Dermis microvascular lymphatic vessel endothelial cell (primary cell): ENCODE data around the gene PTEN. TPM values are rescaled to one million over a fixed set of nuclear protein-coding genes. Genes with fewer than 3 reads are reported as not detected.

Experiments used
- DNase-seq, 2 donors: peaks; one replicate each; pipeline versions ENCODE4 v3.0.0 to v3.0.0-alpha.2; 2010; ENCODE audit warnings: low read depth in 2 of 2
- total RNA-seq: library from RNA; depleted of rRNA; stranded (reverse); fragments of >200 nt; gene quantifications from 2 replicates; pipeline ENCODE4 v1.2.1, GENCODE V29; 2014

PTEN gene
- total RNA-seq, 1 donor from 2014 or later = 72.5 TPM

DNA sequence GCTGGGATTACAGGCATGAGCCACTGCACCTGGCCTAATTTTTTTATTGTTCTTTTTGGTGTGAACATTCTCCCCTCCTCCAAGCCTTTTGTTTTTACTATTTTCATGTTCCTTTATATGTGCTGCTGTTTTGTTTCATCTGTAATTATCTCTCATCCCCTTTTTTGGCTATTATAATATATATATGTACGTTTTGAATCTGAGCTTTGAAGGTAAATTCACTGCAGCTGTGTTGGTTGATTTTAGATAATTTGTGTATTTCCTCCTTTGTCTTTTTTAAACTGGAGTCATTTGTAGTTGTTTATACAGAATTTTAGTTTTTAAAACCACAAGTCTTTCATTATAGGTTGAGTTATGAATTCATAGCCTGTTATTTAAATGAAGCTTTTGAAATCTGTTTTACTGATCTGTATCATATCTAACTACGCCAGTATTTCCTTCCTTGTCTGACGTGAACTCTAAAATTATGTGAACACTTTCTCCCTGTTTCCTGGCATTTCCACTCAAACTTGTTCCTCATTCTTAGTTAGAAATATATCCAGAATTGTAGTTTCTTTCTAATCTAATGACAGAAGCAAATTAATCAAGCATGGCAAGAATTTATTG, 54.9 kb downstream of the PTEN start:
- DNase-seq = peak; percentile 67 to 75

DNA sequence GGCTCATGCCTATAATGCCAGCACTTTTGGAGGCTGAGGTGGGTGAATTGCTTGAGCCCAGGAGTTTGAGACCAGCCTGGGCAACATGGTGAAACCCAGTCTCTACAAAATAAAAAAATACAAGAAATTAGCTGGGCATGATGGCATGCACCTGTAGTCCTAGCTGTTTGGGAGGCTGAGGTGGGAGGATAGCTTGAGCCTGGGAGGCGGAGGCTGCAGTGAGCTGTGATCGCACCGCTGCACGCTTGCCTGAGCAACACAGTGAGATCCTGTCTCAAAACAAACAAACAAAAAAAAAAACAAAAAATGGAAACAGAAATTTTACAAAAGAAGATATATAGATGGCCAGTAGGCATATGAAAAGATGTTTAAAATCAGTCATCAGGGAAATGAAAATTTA, 57.1 kb downstream of the PTEN start:
- no peak for DNase-seq

DNA sequence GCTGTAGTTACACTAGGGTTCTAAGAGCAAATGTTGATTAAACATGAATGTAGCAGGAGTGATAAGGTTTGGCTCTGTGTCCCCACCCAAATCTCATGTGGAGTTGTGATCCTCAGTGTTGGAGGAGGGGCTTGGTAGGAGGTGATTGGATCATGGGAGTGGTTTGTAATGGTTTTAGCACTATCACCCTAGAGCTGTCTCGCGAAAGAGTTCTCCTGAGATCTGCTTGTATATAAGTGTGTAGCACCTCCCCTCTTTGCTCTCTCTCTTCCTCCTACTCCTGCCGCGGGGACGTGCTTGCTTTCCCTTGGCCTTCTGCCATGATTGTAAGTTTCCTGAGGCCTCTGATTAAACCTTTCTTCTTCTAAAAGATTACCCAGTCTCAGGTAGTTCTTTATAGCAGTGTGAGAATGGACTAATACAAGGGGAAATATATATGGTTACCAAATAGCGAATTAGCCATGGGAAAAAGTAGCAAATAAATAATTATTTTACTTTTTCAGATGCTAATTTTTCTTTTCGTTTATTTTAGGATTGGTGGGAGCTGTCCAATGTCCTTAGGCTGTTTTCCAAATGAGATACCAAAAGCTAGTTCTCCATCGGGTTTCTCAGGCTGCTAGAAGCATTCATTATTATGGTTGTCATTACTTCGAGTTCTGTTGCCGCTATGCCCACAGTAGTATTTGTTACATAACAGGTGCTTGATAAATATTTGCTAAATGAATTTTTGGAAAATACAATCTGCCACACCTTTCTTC, 58.7 kb downstream of the PTEN start:
- no peak for DNase-seq

DNA sequence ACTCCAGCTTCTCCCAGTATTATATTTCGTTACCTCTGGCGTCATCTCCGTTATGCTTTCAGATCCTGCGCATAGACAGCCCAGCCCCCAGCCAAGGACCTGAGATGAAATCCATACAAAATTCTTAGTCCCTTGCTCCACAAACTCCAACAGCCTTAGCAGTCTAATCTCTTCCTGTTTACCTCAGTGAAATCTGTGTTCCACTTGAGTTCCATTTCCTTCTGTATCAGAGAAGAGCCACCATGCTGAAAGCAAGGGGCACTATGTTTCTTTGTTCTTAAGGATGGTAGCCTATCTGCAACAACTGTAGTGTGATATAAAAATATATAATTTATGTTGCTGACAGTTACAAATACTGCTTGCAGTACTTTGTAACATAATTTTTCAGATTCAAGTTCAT, 59.8 kb downstream of the PTEN start:
- no peak for DNase-seq

DNA sequence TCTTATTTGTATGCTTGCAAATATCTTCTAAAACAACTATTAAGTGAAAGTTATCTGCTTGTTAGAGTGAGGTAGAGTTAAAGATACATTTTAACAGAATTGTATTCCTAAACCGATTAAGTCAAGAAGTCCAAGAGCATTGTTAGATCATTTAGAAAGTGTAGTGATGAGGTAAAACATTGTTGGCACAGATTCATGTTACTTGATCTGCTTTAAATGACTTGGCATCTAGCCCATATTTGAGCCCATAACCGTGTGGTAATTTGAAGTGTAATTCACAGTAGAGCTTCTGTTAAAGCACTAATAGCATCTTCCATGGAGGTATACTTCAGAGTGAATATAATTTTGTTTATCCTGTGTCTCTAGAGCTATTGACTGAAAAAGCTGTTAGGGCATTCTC, 62.1 kb downstream of the PTEN start:
- DNase-seq = peak; percentile 48 to 83

DNA sequence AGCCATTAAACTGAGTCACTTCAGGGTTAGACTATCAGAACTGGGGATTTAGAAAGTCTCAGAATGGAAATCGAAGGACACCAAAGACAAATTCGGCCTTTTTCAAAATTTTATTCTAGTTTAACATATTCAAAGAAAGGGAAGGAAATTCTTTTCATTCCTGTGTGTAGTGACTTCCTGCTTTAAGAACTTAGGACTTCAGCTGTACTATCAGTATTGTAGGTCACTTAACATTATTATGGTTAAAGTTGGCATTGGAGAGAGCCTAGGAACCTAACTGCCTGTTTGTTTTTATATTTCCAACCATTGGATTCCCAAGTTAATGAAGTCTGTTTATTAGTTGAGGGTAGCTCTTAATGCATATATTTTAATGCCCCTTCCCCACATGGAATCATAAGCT, 63.7 kb downstream of the PTEN start:
- DNase-seq = peak in 1 of 2 donors; percentile 47

DNA sequence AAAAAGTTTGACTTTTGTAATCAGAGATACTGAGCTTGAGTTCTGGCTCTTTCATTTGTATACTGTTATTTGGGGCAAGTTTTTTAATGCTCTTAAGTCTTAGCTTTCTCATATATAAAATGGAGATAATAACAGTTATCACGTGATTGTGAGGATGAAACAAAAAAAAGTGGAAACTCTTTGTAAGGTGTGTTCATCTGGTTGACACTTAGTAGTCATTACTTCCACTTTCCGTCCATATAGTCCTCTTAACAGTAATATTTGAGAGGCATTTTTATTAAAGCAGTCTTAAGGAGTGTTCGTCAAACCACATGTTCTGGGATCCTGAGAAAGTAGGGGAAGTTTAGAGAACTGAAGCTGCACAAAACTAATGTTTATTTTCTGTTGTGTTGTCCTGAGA, 65.6 kb downstream of the PTEN start:
- no peak for DNase-seq

DNA sequence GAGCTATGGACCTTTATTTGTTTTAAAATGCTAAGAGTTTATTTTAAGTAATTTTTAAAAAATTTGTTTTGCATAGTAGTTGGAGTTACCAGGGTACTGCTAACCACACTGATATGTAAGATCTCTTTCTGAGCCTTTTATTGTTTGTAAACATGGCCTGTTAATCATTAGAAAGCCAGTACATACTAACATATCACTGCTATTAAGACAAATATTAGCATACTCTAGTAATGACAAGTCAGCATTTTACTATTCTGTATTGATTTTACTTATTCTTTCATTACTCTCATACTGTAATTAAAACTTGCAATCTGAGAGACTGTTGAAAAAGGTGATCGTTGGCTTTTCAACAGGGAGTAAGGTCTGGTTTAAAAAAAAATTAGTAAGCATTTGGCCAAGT, 66.7 kb downstream of the PTEN start:
- DNase-seq = no peak

DNA sequence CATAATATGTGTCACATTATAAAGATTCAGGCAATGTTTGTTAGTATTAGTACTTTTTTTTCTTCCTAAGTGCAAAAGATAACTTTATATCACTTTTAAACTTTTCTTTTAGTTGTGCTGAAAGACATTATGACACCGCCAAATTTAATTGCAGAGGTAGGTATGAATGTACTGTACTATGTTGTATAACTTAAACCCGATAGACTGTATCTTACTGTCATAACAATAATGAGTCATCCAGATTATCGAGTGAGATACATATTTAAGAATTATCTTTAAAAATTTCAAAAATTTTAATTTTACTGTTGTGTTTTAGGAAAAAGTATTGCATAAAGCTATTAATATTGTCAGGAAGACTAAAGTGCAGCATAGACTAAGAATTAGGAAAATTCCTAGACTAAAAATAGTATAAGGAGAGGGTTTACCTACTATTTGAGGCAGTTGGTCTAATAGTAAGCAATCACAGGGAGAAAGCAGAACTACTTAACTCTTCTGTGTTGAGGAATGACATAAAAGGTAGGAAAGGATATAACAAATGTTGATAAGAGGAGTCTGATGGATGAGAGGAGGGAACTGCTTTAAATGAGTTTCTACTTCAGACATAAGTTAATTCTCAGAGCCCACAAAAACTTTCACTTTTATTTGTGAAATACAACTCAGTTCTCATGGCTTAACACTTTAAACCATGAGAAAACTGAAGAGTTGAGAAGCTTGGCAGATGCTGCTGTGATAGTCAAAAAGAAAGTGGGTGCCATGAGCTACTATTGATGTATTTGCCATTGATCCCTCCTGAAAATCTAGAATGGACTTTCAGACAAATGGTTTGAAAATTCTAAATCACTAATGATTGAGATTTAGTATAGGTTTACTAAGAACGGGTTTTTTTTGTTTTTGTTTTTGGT, 67.8 kb downstream of the PTEN start:
- DNase-seq = no peak

DNA sequence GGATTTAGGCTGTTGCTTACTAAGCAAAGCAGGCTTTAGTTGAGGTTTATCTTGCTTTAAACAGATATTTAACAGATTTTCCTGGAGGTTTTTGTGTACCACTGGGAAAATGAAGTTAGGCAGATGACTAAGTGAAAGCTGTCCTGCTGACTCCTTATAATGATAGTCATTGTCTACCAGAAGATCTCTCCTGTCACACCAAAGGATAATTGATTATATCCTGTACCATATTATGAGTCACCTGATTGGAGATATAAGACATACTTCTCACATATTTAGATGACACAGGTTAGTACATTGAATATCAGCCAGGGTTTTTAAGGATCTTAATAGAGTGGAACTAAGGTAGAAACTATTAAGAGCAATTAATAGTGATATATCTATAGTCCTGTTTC, 68.4 kb downstream of the PTEN start:
- DNase-seq = peak in 1 of 2 donors; percentile 42

DNA sequence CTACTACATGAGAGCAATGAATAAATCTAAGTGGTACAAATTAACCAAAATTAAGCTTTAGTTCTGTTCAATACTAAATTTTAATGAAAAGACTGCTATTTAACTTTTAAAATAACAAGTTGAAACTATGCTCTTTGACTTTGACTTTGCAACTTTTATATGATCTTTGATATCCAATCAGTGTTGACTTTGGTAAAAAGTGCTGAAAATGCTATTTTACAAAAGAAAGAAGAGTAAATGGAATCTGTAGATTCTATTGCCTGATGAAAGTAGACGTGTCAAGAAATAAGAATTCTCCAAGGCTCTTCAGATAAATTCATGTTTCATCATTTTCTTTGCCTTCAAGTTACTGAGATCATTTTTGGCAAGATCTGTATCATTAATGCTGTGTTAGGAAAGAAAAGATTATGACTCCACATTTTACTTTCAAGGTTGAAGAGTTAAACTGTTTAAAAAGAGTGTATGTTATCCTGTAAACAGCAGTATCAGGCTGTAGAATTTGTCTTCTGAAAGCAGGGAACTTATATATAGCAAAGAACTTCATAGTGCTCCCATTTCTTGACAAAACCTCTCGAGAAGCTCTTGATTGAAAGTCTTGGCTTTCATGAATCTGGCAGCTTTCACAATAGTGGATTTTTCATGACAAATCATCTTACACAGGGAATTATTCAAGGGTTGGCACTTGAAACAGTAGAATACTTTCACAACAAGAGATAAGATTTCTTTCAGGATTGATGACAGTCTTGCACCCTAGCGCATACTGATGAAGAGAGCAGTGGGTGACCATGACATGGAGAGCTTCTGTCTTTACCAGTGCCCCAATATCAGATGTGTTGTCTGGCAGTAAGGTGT, 72.1 kb downstream of the PTEN start:
- DNase-seq = no peak

DNA sequence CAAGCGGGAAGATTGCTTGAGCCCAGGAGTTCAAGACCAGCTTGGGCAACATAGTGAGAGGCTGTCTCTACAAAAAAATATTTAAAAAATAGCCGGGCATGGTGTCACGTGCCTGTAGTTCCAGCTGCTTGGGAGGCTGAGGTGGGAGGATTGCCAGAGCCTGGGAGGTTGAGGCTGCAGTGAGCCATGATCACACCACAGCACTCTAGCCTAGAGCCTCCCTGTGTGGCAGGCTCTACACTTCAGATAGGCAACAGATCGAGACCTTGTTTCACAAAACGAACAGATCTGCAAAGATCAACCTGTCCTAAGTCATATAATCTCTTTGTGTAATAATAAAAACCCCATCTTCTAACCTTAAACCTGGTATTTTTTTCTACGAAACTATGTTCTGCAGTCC, 76.8 kb downstream of the PTEN start:
- no peak for DNase-seq

DNA sequence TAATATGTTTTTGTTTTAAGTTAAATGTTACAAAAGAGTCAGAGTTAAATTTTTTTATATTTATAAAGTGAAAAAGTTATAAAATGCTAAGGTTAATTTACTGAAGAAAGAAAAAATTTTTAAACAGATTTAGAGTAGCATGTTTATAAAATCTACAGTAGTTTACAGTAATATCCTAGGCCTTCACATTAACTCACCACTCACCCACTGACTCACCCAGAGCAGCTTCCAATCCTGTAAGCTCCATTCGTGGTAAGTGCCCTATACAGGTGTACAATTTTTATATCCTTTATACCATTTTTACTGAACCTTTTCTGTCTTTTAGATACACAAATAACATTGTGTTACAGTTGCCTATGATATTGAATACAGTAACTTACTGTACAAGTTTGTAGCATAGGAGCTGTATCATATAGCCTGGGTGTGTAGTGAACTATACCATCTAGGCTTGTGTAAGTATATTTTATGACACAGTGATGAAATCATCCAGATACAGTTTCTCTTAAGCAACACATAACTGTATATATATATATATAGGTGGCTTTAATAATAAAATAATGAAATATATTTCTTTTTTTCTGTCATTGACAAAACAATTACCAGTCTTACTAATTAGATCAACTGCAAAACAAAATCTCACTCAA, 79.6 kb downstream of the PTEN start:
- no peak for DNase-seq

DNA sequence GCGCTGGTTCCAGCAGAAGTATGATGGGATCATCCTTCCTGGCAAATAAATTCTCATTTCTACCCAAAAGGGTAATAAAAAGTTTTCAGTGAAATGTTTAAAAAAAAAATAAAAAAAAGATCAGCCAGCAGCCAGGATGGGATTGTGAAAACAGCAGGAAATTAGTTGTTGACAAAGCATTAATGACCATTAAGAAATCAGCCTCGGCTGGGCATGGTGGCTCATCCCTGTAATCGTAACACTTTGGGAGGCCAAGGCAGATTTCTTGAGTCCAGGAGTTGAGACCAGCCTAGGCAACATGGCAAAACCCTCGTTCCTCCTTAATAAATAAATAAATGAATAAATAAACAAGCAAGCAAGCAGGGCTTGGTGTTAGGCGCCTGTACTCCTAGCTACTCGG, 82.6 kb downstream of the PTEN start:
- no peak for DNase-seq

DNA sequence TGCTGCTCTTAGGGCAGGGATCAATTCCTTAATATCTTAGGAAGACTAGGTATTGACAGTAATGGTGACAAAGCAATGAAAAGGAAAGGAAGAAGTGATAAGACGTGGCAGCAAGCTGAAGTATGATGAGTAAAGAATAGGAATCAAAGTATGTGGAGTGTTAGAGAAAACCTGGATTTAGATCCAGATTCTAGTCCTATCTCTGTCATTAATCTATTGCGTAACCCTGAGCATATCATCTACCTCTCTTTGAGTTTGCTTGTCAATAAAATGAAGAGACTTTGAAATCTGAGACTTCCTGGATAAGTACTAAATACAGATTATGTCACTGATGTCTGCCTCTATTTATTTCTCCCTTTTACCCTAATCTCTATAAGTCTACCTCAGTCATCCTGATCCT, 89.2 kb downstream of the PTEN start:
- DNase-seq = no peak

DNA sequence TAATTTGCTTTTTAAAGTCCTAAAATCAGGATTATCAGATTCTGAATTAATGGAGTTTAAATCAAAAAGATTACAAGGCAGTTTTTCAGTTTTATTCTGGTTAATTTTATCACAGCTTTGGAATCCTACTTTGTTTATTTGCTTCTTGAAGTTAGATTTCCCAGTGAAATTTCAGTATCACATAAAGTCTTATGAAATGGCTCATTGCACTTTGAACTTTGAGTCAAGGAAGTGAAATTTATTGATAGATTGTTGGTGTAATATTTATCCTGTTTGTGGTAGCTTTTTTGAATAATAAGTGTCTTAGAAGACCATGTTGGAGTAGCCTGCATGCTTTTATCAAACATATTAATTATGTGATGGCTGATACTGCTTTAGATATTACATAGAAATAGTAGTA, 92.6 kb downstream of the PTEN start:
- no peak for DNase-seq

DNA sequence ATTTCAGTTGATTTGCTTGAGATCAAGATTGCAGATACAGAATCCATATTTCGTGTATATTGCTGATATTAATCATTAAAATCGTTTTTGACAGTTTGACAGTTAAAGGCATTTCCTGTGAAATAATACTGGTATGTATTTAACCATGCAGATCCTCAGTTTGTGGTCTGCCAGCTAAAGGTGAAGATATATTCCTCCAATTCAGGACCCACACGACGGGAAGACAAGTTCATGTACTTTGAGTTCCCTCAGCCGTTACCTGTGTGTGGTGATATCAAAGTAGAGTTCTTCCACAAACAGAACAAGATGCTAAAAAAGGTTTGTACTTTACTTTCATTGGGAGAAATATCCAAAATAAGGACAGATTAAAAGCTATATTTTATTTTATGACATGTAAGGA, 94.3 kb downstream of the PTEN start:
- DNase-seq = no peak

DNA sequence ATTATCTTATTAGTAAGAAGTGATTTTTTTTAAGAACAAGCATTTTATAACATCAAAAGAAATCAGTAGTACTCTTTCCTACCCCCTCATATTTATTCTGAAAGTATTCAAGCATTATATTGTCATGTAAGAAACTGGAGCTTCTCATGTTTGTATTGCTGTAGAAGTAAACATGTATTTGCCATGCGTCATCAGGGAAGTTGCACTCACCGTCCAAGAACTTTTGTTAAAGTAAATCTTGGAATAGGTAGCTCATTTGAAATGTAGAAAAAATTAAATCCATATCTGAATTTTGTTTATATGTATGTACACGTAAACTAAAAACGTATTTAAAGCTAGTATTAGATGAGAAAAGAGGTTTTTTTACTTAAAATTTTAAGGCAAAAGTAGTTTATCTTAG, 96.8 kb downstream of the PTEN start:
- DNase-seq = peak in 1 of 2 donors; percentile 69

DNA sequence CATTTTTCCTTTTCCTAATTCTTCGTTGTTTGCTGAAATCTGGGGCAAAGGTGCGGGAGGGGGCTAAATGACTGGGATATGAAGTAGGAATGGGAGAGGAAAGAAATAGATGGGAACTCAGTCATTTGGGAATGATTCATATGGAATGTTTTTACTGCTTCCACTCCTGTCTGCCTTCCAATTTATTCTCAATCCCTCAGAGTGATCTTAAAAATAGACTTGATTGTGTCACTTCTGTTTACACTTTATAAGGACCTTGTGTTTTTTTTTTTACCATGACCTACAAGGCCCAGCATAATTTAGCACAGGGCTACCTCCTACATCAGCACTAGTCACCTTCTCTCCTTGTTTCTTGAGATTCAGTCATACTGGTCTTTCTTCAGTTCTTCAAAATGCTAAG, 97.9 kb downstream of the PTEN start:
- peak in 1 of 2 donors; percentile 87 for DNase-seq

DNA sequence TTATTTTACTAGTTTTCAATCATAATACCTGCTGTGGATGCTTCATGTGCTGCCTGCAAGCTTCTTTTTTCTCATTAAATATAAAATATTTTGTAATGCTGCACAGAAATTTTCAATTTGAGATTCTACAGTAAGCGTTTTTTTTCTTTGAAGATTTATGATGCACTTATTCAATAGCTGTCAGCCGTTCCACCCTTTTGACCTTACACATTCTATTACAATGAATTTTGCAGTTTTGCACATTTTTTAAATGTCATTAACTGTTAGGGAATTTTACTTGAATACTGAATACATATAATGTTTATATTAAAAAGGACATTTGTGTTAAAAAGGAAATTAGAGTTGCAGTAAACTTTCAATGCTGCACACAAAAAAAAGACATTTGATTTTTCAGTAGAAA, 103.0 kb downstream of the PTEN start:
- DNase-seq = peak; percentile 64 to 67

DNA sequence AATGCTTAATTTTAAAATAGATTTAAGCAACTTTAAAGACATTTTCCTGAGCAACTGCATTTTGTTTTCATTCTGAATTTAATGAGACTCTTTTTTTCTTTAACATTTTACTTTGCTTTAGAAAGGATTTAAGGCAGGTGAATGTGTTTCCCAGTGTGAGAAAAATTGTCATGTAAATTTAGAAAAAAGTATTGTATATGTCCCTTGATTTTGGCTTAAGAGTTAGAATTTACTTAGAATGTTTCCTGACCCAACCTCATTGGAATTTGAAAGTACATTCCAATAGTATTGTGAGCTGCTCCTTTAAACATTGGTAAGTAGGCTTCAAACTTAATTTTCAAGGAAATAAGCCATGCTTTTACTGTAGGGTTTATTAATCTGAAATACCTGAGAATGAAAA, 110.2 kb downstream of the PTEN start:
- no peak for DNase-seq
